Motor neuron (in vitro differentiated cells): ENCODE measurements around the gene ANKRD13B. TPM values are rescaled to one million over a fixed set of nuclear protein-coding genes. Genes with fewer than 3 reads are reported as not detected.

Experiments
- ATAC-seq, 8 experiments: fragments of 200-7000 bp; cut with Tn5 transposase; replicated peaks in 6 of 8; 2 replicates each; pipeline ENCODE4 v1.8.0; 2021; ENCODE audit warnings: mild to moderate bottlenecking in 8 of 8, moderate library complexity in 8 of 8
- H3K27ac ChIP-seq, 2 donors: fragments of 250-450 bp; sonication (Bioruptor Pico); 2 replicates each; pipeline ENCODE4 v1.9.0; 2021; ENCODE audit warnings: antibody characterized with exemption in 2 of 2, mild to moderate bottlenecking in 2 of 2, moderate library complexity in 1 of 2
- H3K4me1 ChIP-seq, 2 donors: fragments of 250-450 bp; sonication (Bioruptor Pico); replicated peaks in 1 of 2; 2 replicates each; pipeline ENCODE4 v1.6.1; 2021; ENCODE audit warnings: antibody characterized with exemption in 2 of 2, mild to moderate bottlenecking in 2 of 2, moderate library complexity in 1 of 2
- H3K4me3 ChIP-seq, 5 donors: fragments of 250-450 bp; sonication (Bioruptor Pico); 2 replicates each; pipeline ENCODE4 v1.9.0; 2021; ENCODE audit warnings: antibody characterized with exemption in 5 of 5, mild to moderate bottlenecking in 5 of 5, moderate library complexity in 4 of 5
- WGBS, 10 experiments: fragments of 450-650 bp; shearing (Covaris generic); methylation state at CpG; one replicate each; pipeline ENCODE4 v1.0.0; 2022; 5-methylcytosine and 5-hydroxymethylcytosine counted together
- in situ Hi-C, 9 experiments: fragments of 400-800 bp; cut with MboI; loops; one replicate each; pipeline ENCODE4 v1.15.0; 2021; ENCODE audit warnings: low sequenced_read_pairs in 9 of 9, low pct_unique_long_range_greater_than_20kb in 2 of 9; ENCODE audit not compliant: unreplicated experiment in 9 of 9
- total RNA-seq, 8 experiments: library from RNA; unstranded; fragments of 300-600 nt; gene quantifications; 2 replicates each; pipeline versions ENCODE4 v1.2.3 to v1.2.4, GENCODE V29; 2022

Gene ANKRD13B
- total RNA-seq, 8 experiments from 2014 or later: 8.9 to 24.4 (median 17.8) TPM

- no peak for ATAC-seq
- no peak overlapping the region for H3K4me3 ChIP-seq
- WGBS, 10 experiments: no CpG with 5 or more reads among the region's 85 CpGs
- in situ Hi-C loops: loop anchor here in 1 of 9 experiments (25.0 kb wide), 1 partner anchor 475 kb away; no protein-coding TSS in a partner anchor
- peak overlapping the region in 1 of 2 donors; percentile 43 for H3K27ac ChIP-seq
- H3K4me1 ChIP-seq: peaks cover 27 to 28% of the 10 kb centered on the region in 2 donors
These were observed 19.7 kb downstream of the ANKRD13B start for GRCh38 chr17:29612404-29613280.

GRCh38 chr17:29613352-29613837, 20.5 kb downstream of the ANKRD13B start:
- in situ Hi-C loops: loop anchor here in 1 of 9 experiments (25.0 kb wide), 1 partner anchor 474 kb away; no protein-coding TSS in a partner anchor
- Histone ChIP-seq H3K4me3 (no peak overlapping the region), H3K4me1 (peaks cover 27 to 34% of the 10 kb centered on the region in 2 donors), H3K27ac (peak overlapping the region in 1 of 2 donors; percentile 43)
- WGBS, 10 experiments: 0 to 80% (median 32%) methylated on average over 1 to 7 of the region's 50 CpGs; no CpG with 5 or more reads in 6 of the 10 experiments
- ATAC-seq: peak in 7 of 8 experiments; percentile 9 to 73 (median 60)

- in situ Hi-C loops: loop anchor here in 1 of 9 experiments (25.0 kb wide), 1 partner anchor 473 kb away; no protein-coding TSS in a partner anchor
These were observed 20.9 kb downstream of the ANKRD13B start for GRCh38 chr17:29613856-29614255.

GRCh38 chr17:29614349-29615047, 21.6 kb downstream of the ANKRD13B start:
- in situ Hi-C loops: loop anchor here in 1 of 9 experiments (25.0 kb wide), 1 partner anchor 473 kb away; no protein-coding TSS in a partner anchor

More at GRCh38 chr17:29613856-29614255, 20.9 kb downstream of the ANKRD13B start:
- peaks cover 27 to 34% of the 10 kb centered on the region in 2 donors for H3K4me1 ChIP-seq
- H3K27ac ChIP-seq: no peak overlapping the region
- WGBS, 10 experiments: 61 to 100% methylated on average over 1 to 3 of the region's 13 CpGs; no CpG with 5 or more reads in 8 of the 10 experiments
- H3K4me3 ChIP-seq: no peak overlapping the region
- peak in 1 of 8 experiments; percentile 14 for ATAC-seq

GRCh38 chr17:29615048-29615385, 22.1 kb downstream of the ANKRD13B start:
- ATAC-seq: peak; percentile 3 to 63 (median 12)
- H3K4me3 ChIP-seq: peak overlapping the region in 2 of 5 donors; percentile 25 to 26
- WGBS, 10 experiments: 0 to 90% (median 20%) methylated on average over 2 to 5 of the region's 15 CpGs; no CpG with 5 or more reads in 5 of the 10 experiments
- in situ Hi-C loops: loop anchor here in 1 of 9 experiments (25.0 kb wide), 1 partner anchor 472 kb away; no protein-coding TSS in a partner anchor
- peaks cover 27 to 34% of the 10 kb centered on the region in 2 donors for H3K4me1 ChIP-seq
- no peak overlapping the region for H3K27ac ChIP-seq

More at GRCh38 chr17:29614349-29615047, 21.6 kb downstream of the ANKRD13B start:
- peak in 1 of 8 experiments; percentile 12 for ATAC-seq
- H3K4me3 ChIP-seq: no peak overlapping the region
- no peak overlapping the region for H3K27ac ChIP-seq
- peaks cover 27 to 34% of the 10 kb centered on the region in 2 donors for H3K4me1 ChIP-seq
- 60 to 94% (median 70%) methylated on average over 1 to 6 of the region's 16 CpGs; no CpG with 5 or more reads in 6 of the 10 experiments for WGBS, 10 experiments

GRCh38 chr17:29615492-29616299, 22.8 kb downstream of the ANKRD13B start:
- 20 to 100% (median 37%) methylated on average over 1 to 5 of the region's 74 CpGs; no CpG with 5 or more reads in 7 of the 10 experiments for WGBS, 10 experiments
- Histone ChIP-seq H3K4me3 (peak overlapping the region in 4 of 5 donors; percentile 4 to 26 (median 19)), H3K4me1 (peaks cover 27 to 34% of the 10 kb centered on the region in 2 donors), H3K27ac (no peak overlapping the region)
- in situ Hi-C loops: loop anchor here in 1 of 9 experiments (25.0 kb wide), 1 partner anchor 472 kb away; no protein-coding TSS in a partner anchor
- ATAC-seq: peak; percentile 50 to 80 (median 71)

GRCh38 chr17:29616300-29617048, 23.5 kb downstream of the ANKRD13B start:
- Histone ChIP-seq H3K27ac (no peak overlapping the region), H3K4me1 (peaks cover 27 to 34% of the 10 kb centered on the region in 2 donors), H3K4me3 (peak overlapping the region in 2 of 5 donors; percentile 25 to 26)
- in situ Hi-C loops: loop anchor here in 1 of 9 experiments (25.0 kb wide), 1 partner anchor 471 kb away; no protein-coding TSS in a partner anchor
- 20 to 100% (median 42%) methylated on average over 1 to 11 of the region's 32 CpGs; no CpG with 5 or more reads in 4 of the 10 experiments for WGBS, 10 experiments
- ATAC-seq: no peak

- WGBS, 10 experiments: no CpG with 5 or more reads among the region's 16 CpGs
- H3K27ac ChIP-seq: no peak overlapping the region
- in situ Hi-C loops: loop anchor here in 1 of 9 experiments (25.0 kb wide), 1 partner anchor 470 kb away; no protein-coding TSS in a partner anchor
- ATAC-seq: peak in 6 of 8 experiments; percentile 0 to 47 (median 29)
- no peak overlapping the region for H3K4me3 ChIP-seq
- peaks cover 28 to 34% of the 10 kb centered on the region in 2 donors for H3K4me1 ChIP-seq
These were observed 24.2 kb downstream of the ANKRD13B start for GRCh38 chr17:29617125-29617480.

- 18 to 46% (median 23%) methylated on average over 3 to 15 of the region's 68 CpGs; no CpG with 5 or more reads in 6 of the 10 experiments for WGBS, 10 experiments
- H3K4me3 ChIP-seq: no peak overlapping the region
- no peak overlapping the region for H3K27ac ChIP-seq
- peaks cover 29 to 34% of the 10 kb centered on the region in 2 donors for H3K4me1 ChIP-seq
- in situ Hi-C loops: loop anchor here in 1 of 9 experiments (25.0 kb wide), 1 partner anchor 470 kb away; no protein-coding TSS in a partner anchor
- ATAC-seq: no peak
These were observed 24.7 kb downstream of the ANKRD13B start for GRCh38 chr17:29617481-29618271.

GRCh38 chr17:29618272-29619065, 25.5 kb downstream of the ANKRD13B start:
- Histone ChIP-seq H3K27ac (no peak overlapping the region), H3K4me1 (peaks cover 28 to 31% of the 10 kb centered on the region in 2 donors), H3K4me3 (no peak overlapping the region)
- in situ Hi-C loops: loop anchor here in 1 of 9 experiments (25.0 kb wide), 1 partner anchor 469 kb away; no protein-coding TSS in a partner anchor
- ATAC-seq: no peak
- 35 to 56% methylated on average over 3 to 4 of the region's 22 CpGs; no CpG with 5 or more reads in 8 of the 10 experiments for WGBS, 10 experiments
